Thyroid gland (tissue), 4 donors: ENCODE data around the gene NUAK1. TPM values are rescaled to one million over a fixed set of nuclear protein-coding genes. Genes with fewer than 3 reads are reported as not detected.

Source experiments
- DNase-seq, 2 donors: peaks; one replicate each; pipeline ENCODE4 v3.0.0-alpha.2; 2019
- H3K27ac ChIP-seq, 3 donors: fragments of 200-600 bp; sonication (generic); 1 replicate in 2 of 3; 2 replicates in 1 of 3; pipeline ENCODE4 v1.5.1; 2016 to 2019; ENCODE audit warnings: mild to moderate bottlenecking in 1 of 3, moderate library complexity in 1 of 3
- H3K27me3 ChIP-seq: fragments of 200-600 bp; sonication (generic); one replicate; pipeline ENCODE4 v1.5.1; 2019
- H3K36me3 ChIP-seq, 2 donors: fragments of 200-600 bp; sonication (generic); one replicate each; pipeline ENCODE4 v1.5.1; 2016 to 2019
- H3K4me1 ChIP-seq, 2 donors: fragments of 200-600 bp; sonication (generic); one replicate each; pipeline ENCODE4 v1.5.1; 2017 to 2019
- H3K4me3 ChIP-seq, 3 donors: fragments of 200-600 bp; sonication (generic); replicated peaks in 1 of 3; 1 replicate in 2 of 3; 2 replicates in 1 of 3; pipeline ENCODE4 v1.5.1; 2016; ENCODE audit warnings: mild to moderate bottlenecking in 1 of 3
- H3K9me3 ChIP-seq: fragments of 200-600 bp; sonication (generic); one replicate; pipeline ENCODE4 v1.5.1; 2017
- CTCF ChIP-seq, 6 experiments: fragments of 200-600 bp in 3 of 6; fragments of 450-650 bp in 3 of 6; sonication (generic) in 3 of 6; IDR thresholded peaks; one replicate each; pipeline ENCODE4 v1.5.1; 2016 to 2019; ENCODE audit warnings: antibody characterized with exemption in 6 of 6, mild to moderate bottlenecking in 2 of 6, inconsistent platforms in 1 of 6, moderate library complexity in 1 of 6
- POLR2A ChIP-seq, 2 donors: fragments of 450-650 bp; IDR thresholded peaks; one replicate each; pipeline ENCODE4 v1.6.1; 2017; ENCODE audit warnings: antibody characterized with exemption in 2 of 2, mild to moderate bottlenecking in 2 of 2, moderate library complexity in 1 of 2
- WGBS, 2 donors: methylation state at CpG; one replicate each; pipeline ENCODE4 v1.1.5; 2017; 5-methylcytosine and 5-hydroxymethylcytosine counted together
- intact Hi-C: fragments of 100-400 bp; cut with DNase I; formaldehyde crosslinking; loops from one replicate; pipeline ENCODE4 v1.15.1; 2023
- total RNA-seq, 4 donors: library from RNA; depleted of rRNA; stranded (reverse); fragments of >200 nt; gene quantifications; one replicate each; pipeline ENCODE4 v1.2.3, GENCODE V29; 2016

Gene NUAK1
- total RNA-seq, 4 donors from 2014 or later, result 4.5 to 38.4 (median 10.6) TPM

- Histone ChIP-seq H3K9me3 (no peaks in the 10 kb centered on the region), H3K36me3 (no peaks in the 10 kb centered on the region), H3K4me3 (no peak overlapping the region), H3K4me1 (no peaks in the 10 kb centered on the region), H3K27ac (no peak overlapping the region), H3K27me3 (no peaks in the 10 kb centered on the region)
- DNase-seq, result no peak
- intact Hi-C loops, result no loop called here
- TF ChIP-seq CTCF (IDR thresholded peaks at IDR 0.05) (no peak), POLR2A (IDR thresholded peaks at IDR 0.05) (no peak)
- 100% methylated on average over 1 of the region's 1 CpG for WGBS, 2 donors
These were observed 22.2 kb upstream of the NUAK1 start for GRCh38 chr12:106160915-106161314.

- no peak overlapping the region for H3K27ac ChIP-seq
- TF ChIP-seq CTCF (IDR thresholded peaks at IDR 0.05), result no peak
- TF ChIP-seq POLR2A (IDR thresholded peaks at IDR 0.05), result no peak
- intact Hi-C loops, result no loop called here
- H3K27me3 ChIP-seq, result no peaks in the 10 kb centered on the region
- no peaks in the 10 kb centered on the region for H3K9me3 ChIP-seq
- no peak overlapping the region for H3K4me3 ChIP-seq
- no peak for DNase-seq
- no peaks in the 10 kb centered on the region for H3K36me3 ChIP-seq
- H3K4me1 ChIP-seq, result no peaks in the 10 kb centered on the region
- 97 to 98% methylated on average over 2 of the region's 2 CpGs for WGBS, 2 donors
These were observed 19.0 kb upstream of the NUAK1 start for GRCh38 chr12:106157802-106158201.

- H3K9me3 ChIP-seq, result no peaks in the 10 kb centered on the region
- DNase-seq, result no peak
- WGBS, 2 donors, result 92 to 93% methylated on average over 3 of the region's 3 CpGs
These were observed 16.1 kb upstream of the NUAK1 start for GRCh38 chr12:106154751-106155273.

GRCh38 chr12:106152334-106152733 is 13.6 kb upstream of the NUAK1 start:
- Histone ChIP-seq H3K4me1 (peaks cover 0 to 8% of the 10 kb centered on the region in 2 donors), H3K27me3 (no peaks in the 10 kb centered on the region), H3K27ac (no peak overlapping the region), H3K36me3 (no peaks in the 10 kb centered on the region), H3K9me3 (no peaks in the 10 kb centered on the region), H3K4me3 (no peak overlapping the region)
- 81 to 82% methylated on average over 4 of the region's 4 CpGs for WGBS, 2 donors
- intact Hi-C loops, result no loop called here
- DNase-seq, result no peak
- TF ChIP-seq CTCF (IDR thresholded peaks at IDR 0.05) (no peak), POLR2A (IDR thresholded peaks at IDR 0.05) (no peak)

More at GRCh38 chr12:106154751-106155273, 16.1 kb upstream of the NUAK1 start:
- intact Hi-C loops, result no loop called here
- Histone ChIP-seq H3K4me1 (no peaks in the 10 kb centered on the region), H3K4me3 (no peak overlapping the region), H3K27ac (no peak overlapping the region), H3K27me3 (no peaks in the 10 kb centered on the region), H3K36me3 (no peaks in the 10 kb centered on the region)
- TF ChIP-seq CTCF (IDR thresholded peaks at IDR 0.05), result no peak
- no peak for TF ChIP-seq POLR2A (IDR thresholded peaks at IDR 0.05)

GRCh38 chr12:106150555-106150954 is 11.8 kb upstream of the NUAK1 start:
- H3K27ac ChIP-seq, result no peak overlapping the region
- TF ChIP-seq POLR2A (IDR thresholded peaks at IDR 0.05), result no peak
- TF ChIP-seq CTCF (IDR thresholded peaks at IDR 0.05), result no peak
- no peaks in the 10 kb centered on the region for H3K36me3 ChIP-seq
- no peaks in the 10 kb centered on the region for H3K9me3 ChIP-seq
- intact Hi-C loops, result no loop called here
- H3K4me1 ChIP-seq, result peaks cover 0 to 14% of the 10 kb centered on the region in 2 donors
- H3K27me3 ChIP-seq, result no peaks in the 10 kb centered on the region
- no peak for DNase-seq
- no peak overlapping the region for H3K4me3 ChIP-seq
- 92 to 93% methylated on average over 5 of the region's 5 CpGs for WGBS, 2 donors
